ENCODE data around the gene GADD45GIP1. TPM values are rescaled to one million over a fixed set of nuclear protein-coding genes. Genes with fewer than 3 reads are reported as not detected.
A peak's percentile ranks its signal among the peaks of the same experiment; 100 is the strongest.

The GADD45GIP1 gene
- total RNA-seq, 3 donors from 2014 or later (not counting 1 experiment from before 2014, with no cell fraction given), result 5.3 to 7.1 (median 5.7) TPM

- Mint-ChIP-seq H3K4me3 (peak overlapping the region; percentile 2), H3K27ac (no peak overlapping the region), H3K27me3 (ENCODE audit: low read depth in 2 of 2) (peaks cover 19 to 35% of the 10 kb centered on the region in 2 donors), H3K36me3 (no peaks in the 10 kb centered on the region), H3K9me3 (no peaks in the 10 kb centered on the region), H3K4me1 (peaks cover 6 to 11% of the 10 kb centered on the region in 2 donors)
- no peak for TF ChIP-seq CTCF (IDR thresholded peaks at IDR 0.05)
- Histone ChIP-seq H3K36me3 (ENCODE audit: control insufficient read depth, insufficient read depth, low read length) (no peaks in the 10 kb centered on the region), H3K27ac (ENCODE audit: low read length) (no peak overlapping the region), H3K27me3 (ENCODE audit: control insufficient read depth, insufficient read depth, low read length) (peaks cover 5% of the 10 kb centered on the region), H3K4me1 (ENCODE audit: control insufficient read depth, insufficient read depth, low read length) (peaks cover 12% of the 10 kb centered on the region), H3K9me3 (ENCODE audit: control insufficient read depth, insufficient read depth, low read length) (no peaks in the 10 kb centered on the region), H3K4me3 (ENCODE audit: low read length) (no peak overlapping the region)
- DNase-seq (no peak), ATAC-seq (no peak)
- WGBS (ENCODE audit: insufficient coverage), result 96% methylated on average over 25 of the region's 25 CpGs
- intact Hi-C loops (cut with micrococcal nuclease), result no loop called here
Measured at GRCh38 chr19:12997179-12997966, 40.4 kb upstream of the GADD45GIP1 start.

- no peaks in the 10 kb centered on the region for H3K36me3 Mint-ChIP-seq
- intact Hi-C loops (cut with micrococcal nuclease), result no loop called here
- no peak for TF ChIP-seq CTCF (IDR thresholded peaks at IDR 0.05)
- ATAC-seq (no peak), DNase-seq (no peak)
- peaks cover 6 to 11% of the 10 kb centered on the region in 2 donors for H3K4me1 Mint-ChIP-seq
- Histone ChIP-seq H3K36me3 (ENCODE audit: control insufficient read depth, insufficient read depth, low read length) (no peaks in the 10 kb centered on the region), H3K27ac (ENCODE audit: low read length) (no peak overlapping the region), H3K9me3 (ENCODE audit: control insufficient read depth, insufficient read depth, low read length) (no peaks in the 10 kb centered on the region), H3K4me3 (ENCODE audit: low read length) (no peak overlapping the region), H3K4me1 (ENCODE audit: control insufficient read depth, insufficient read depth, low read length) (peaks cover 12% of the 10 kb centered on the region), H3K27me3 (ENCODE audit: control insufficient read depth, insufficient read depth, low read length) (peaks cover 5% of the 10 kb centered on the region)
- peak overlapping the region; percentile 55 for H3K4me3 Mint-ChIP-seq
- peak overlapping the region in 1 of 2 donors; percentile 52 for H3K27ac Mint-ChIP-seq
- 47% methylated on average over 49 of the region's 52 CpGs for WGBS (ENCODE audit: insufficient coverage)
- H3K9me3 Mint-ChIP-seq, result no peaks in the 10 kb centered on the region
- peaks cover 19 to 35% of the 10 kb centered on the region in 2 donors for H3K27me3 Mint-ChIP-seq (ENCODE audit: low read depth in 2 of 2)
Measured at GRCh38 chr19:12996406-12997094, 39.5 kb upstream of the GADD45GIP1 start.

GRCh38 chr19:12995596-12996405, 38.8 kb upstream of the GADD45GIP1 start:
- WGBS (ENCODE audit: insufficient coverage), result under 1% methylated on average over 129 of the region's 129 CpGs
- Mint-ChIP-seq H3K9me3 (no peaks in the 10 kb centered on the region), H3K27me3 (ENCODE audit: low read depth in 2 of 2) (peaks cover 19 to 41% of the 10 kb centered on the region in 2 donors), H3K4me1 (peaks cover 6 to 11% of the 10 kb centered on the region in 2 donors), H3K36me3 (no peaks in the 10 kb centered on the region), H3K27ac (peak overlapping the region in 1 of 2 donors; percentile 52), H3K4me3 (peak overlapping the region; percentile 91)
- Histone ChIP-seq H3K27ac (ENCODE audit: low read length) (no peak overlapping the region), H3K4me1 (ENCODE audit: control insufficient read depth, insufficient read depth, low read length) (peaks cover 12% of the 10 kb centered on the region), H3K4me3 (ENCODE audit: low read length) (peak overlapping the region; percentile 33), H3K9me3 (ENCODE audit: control insufficient read depth, insufficient read depth, low read length) (no peaks in the 10 kb centered on the region), H3K36me3 (ENCODE audit: control insufficient read depth, insufficient read depth, low read length) (no peaks in the 10 kb centered on the region), H3K27me3 (ENCODE audit: control insufficient read depth, insufficient read depth, low read length) (peaks cover 5% of the 10 kb centered on the region)
- DNase-seq (peak in 1 of 2 donors; percentile 45), ATAC-seq (peak in 2 of 3 donors; percentile 36)
- intact Hi-C loops (cut with micrococcal nuclease), result no loop called here
- TF ChIP-seq CTCF (IDR thresholded peaks at IDR 0.05), result no peak

All from natural killer cell (primary cell).